SK-N-SH (cell line): ENCODE results near the gene PAFAH1B2.

ENCODE experiments used
- MXI1 ChIP-seq: IDR thresholded peaks from 2 replicates; pipeline ENCODE4 v1.6.1; 2012; ENCODE audit warnings: mild to moderate bottlenecking, low read depth, low read length, improper control_type of control experiment
- RAD21 ChIP-seq: IDR thresholded peaks from 2 replicates; pipeline ENCODE4 v1.6.1; 2012; ENCODE audit warnings: mild to moderate bottlenecking, low read length
- SIN3A ChIP-seq: IDR thresholded peaks from 2 replicates; pipeline ENCODE4 v1.6.1; 2012; ENCODE audit warnings: low read depth, mild to moderate bottlenecking, low read length, moderate library complexity, borderline replicate concordance
- SMC3 ChIP-seq: IDR thresholded peaks from 2 replicates; pipeline ENCODE4 v1.6.1; 2012; ENCODE audit warnings: low read depth, low read length, improper control_type of control experiment
- TF ChIP-seq, protein P1 (sequence below): fragments of 200-600 bp; sonication (generic); IDR thresholded peaks from 2 replicates; pipeline ENCODE4 v1.6.1; 2017; ENCODE audit warnings: antibody characterized with exemption, mild to moderate bottlenecking, moderate library complexity
- TF ChIP-seq, protein P2 (sequence below): IDR thresholded peaks from 2 replicates; pipeline ENCODE4; 2012

DNA sequence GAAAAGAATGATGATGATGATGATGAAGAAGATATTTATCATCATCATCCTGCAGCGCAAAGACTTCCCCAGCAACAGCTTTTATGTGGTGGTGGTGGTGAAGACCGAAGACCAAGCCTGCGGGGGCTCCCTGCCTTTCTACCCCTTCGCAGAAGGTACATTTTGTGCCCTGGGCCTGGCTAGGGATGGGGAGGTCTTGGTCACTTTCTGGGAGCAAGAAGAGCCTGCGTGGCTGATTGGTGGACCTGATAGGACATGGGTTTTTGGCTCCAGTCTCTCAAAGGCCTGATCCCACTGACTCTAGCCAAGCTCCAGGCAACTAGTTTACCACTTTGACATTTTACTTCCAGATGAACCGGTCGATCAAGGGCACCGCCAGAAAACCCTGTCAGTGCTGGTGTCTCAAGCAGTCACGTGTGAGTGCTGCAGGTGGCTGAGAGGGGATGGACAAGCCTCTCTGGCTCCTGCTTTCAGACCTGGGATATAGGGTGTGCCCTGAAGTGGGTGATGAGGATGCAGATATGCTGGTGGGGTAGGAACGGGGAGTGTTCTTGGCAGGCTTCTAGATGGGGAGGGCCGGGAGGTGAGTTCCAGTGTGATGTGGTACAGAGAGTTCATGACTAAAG, 39.8 kb downstream of the PAFAH1B2 start:
- TF ChIP-seq SIN3A (no peak), MXI1 (no peak), RAD21 (no peak), SMC3 (no peak)
- TF ChIP-seq, protein P1, sequence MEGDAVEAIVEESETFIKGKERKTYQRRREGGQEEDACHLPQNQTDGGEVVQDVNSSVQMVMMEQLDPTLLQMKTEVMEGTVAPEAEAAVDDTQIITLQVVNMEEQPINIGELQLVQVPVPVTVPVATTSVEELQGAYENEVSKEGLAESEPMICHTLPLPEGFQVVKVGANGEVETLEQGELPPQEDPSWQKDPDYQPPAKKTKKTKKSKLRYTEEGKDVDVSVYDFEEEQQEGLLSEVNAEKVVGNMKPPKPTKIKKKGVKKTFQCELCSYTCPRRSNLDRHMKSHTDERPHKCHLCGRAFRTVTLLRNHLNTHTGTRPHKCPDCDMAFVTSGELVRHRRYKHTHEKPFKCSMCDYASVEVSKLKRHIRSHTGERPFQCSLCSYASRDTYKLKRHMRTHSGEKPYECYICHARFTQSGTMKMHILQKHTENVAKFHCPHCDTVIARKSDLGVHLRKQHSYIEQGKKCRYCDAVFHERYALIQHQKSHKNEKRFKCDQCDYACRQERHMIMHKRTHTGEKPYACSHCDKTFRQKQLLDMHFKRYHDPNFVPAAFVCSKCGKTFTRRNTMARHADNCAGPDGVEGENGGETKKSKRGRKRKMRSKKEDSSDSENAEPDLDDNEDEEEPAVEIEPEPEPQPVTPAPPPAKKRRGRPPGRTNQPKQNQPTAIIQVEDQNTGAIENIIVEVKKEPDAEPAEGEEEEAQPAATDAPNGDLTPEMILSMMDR = no peak
- TF ChIP-seq, protein P2, sequence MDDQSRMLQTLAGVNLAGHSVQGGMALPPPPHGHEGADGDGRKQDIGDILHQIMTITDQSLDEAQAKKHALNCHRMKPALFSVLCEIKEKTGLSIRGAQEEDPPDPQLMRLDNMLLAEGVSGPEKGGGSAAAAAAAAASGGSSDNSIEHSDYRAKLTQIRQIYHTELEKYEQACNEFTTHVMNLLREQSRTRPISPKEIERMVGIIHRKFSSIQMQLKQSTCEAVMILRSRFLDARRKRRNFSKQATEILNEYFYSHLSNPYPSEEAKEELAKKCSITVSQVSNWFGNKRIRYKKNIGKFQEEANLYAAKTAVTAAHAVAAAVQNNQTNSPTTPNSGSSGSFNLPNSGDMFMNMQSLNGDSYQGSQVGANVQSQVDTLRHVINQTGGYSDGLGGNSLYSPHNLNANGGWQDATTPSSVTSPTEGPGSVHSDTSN = no peak
